ENCODE measurements around the gene SPG11. TPM values are rescaled to one million over a fixed set of nuclear protein-coding genes. Genes with fewer than 3 reads are reported as not detected.

Gene SPG11
- total and polyA plus RNA-seq, 2 of the 13 experiments (the other 11 are each of a cell fraction or from before 2014, with no cell fraction given): 31.5 to 40.7 TPM

DNA sequence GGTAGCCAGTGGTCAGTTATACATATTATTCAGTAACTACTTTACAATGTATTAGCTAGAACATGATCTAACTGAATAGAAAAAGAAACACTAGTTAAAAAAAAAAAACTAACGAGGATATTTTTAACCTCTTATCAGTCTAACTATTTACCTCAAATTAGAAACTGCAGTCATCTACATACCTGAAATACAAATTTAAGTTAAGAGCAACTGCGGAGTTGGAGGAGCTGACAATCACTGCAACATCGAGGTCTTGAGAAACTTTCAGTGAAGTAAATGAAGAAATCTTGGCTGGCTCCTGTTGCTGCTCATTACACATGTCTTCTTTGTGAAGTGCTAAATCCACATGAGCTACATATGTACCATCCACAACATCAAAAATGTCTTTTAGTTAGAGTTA is 6.5 kb downstream of the SPG11 start (continued):
- TF ChIP-seq ZNF724P (CRISPR knock-in tag; IDR thresholded peaks at IDR 0.05; ENCODE audit: borderline replicate concordance): no peak
- TF ChIP-seq TAF15 (IDR thresholded peaks at IDR 0.05; ENCODE audit: low read depth, low read length, poor library complexity, severe bottlenecking): no peak

DNA sequence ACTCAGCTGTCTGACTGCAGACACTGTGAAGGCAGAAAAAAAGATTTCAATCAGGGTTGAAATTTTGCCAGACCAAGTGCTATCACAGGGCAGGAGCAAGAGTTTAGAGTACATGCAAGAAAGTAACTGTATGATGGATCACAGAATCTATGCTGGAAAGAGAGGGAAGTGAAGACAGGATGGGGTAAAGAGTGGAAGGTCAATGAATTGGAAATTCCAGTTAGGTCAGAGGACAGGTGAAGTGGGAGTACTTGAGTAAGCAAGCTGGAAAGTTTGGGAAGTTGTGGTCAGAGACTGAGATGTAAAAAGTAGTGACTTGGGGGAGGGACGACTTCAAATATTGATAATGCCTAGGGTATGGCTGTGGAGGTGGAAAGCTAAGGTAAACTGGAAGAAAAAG is 7.2 kb downstream of the SPG11 start:
- FAIRE-seq (no peak), DNase-seq (ENCODE audit: low spot score) (no peak), ATAC-seq (no peak)
- in situ Hi-C loops (cut with HindIII; ENCODE audit: extremely low pct_ligation_motif_present, low pct_unique_long_range_greater_than_20kb) (no loop called here), intact Hi-C loops (cut with micrococcal nuclease; ENCODE audit: unreplicated experiment) (no loop called here)
- Histone ChIP-seq H4K20me1 (ENCODE audit: insufficient read depth, low read length) (no peaks in the 10 kb centered on the region), H3K27ac (ENCODE audit: extremely low read length, insufficient read depth, low read length) (no peak overlapping the region), H3K9me3 (ENCODE audit: low read length) (no peaks in the 10 kb centered on the region), H3K36me3 (replicated peaks in 1 of 2; ENCODE audit: control insufficient read depth in 1 of 2, insufficient read depth in 2 of 2, low read length in 2 of 2) (peaks cover 3 to 35% of the 10 kb centered on the region in 2 experiments; a peak in 4 of 5 replicates), H3K4me2 (ENCODE audit: low read depth, low read length) (no peak overlapping the region), H2AFZ (ENCODE audit: low read length) (no peak overlapping the region), H3K4me3 (replicated peaks in 1 of 3; ENCODE audit: insufficient read depth in 1 of 3, low read depth in 2 of 3, low read length in 3 of 3) (no peak overlapping the region), H3K9ac (ENCODE audit: insufficient read depth, low read depth, low read length) (no peak overlapping the region), H3K4me1 (ENCODE audit: insufficient read depth, low read length) (no peaks in the 10 kb centered on the region), H3K79me2 (ENCODE audit: insufficient read depth, low read length) (peaks cover 2% of the 10 kb centered on the region), H3K27me3 (ENCODE audit: control insufficient read depth in 1 of 2, insufficient read depth in 2 of 2, low read length in 2 of 2) (no peaks in the 10 kb centered on the region)
- BruUV-seq (replicated peaks): no TSS peak
- no peak for TF ChIP-seq NONO (IDR thresholded peaks at IDR 0.05)
- no peak for TF ChIP-seq NONO (CRISPR knock-in tag; conservative IDR thresholded peaks at IDR 0.05)
- TF ChIP-seq ZNF607 (CRISPR knock-in tag; IDR thresholded peaks at IDR 0.05; ENCODE audit: borderline replicate concordance): no peak
- POLR2A ChIA-PET: no interaction called here
- CTCF ChIA-PET (ENCODE audit: low intra/inter-chr PET ratio, low total read pairs): no interaction called here
- WGBS (ENCODE audit: low lambda C conversion rate): 89% methylated on average over 1 of the region's 1 CpG

DNA sequence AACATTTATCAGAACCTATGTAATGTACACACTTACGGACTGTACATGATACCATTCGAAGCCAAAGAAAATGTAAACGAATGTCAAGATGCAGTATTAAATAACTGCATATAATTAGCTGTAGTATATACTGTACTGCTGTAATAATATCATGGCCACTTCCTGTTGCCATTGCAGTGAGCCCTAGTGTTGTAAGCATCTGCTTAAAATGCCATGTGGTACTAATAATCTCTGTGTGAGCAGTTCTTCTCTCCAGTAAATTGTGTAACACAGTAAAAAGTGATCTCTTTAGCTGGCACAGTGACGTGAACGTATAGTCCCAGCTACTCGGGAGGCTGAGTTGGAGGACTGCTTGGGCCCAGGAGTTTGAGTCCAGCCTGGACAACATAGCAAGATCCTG is 8.6 kb downstream of the SPG11 start:
- no peaks in the 10 kb centered on the region for H4K20me1 ChIP-seq (ENCODE audit: insufficient read depth, low read length)
- no peaks in the 10 kb centered on the region for H3K27me3 ChIP-seq (ENCODE audit: control insufficient read depth in 1 of 2, insufficient read depth in 2 of 2, low read length in 2 of 2)
- no peak for ATAC-seq
- no peak overlapping the region for H2AFZ ChIP-seq (ENCODE audit: low read length)
- CTCF ChIA-PET (ENCODE audit: low intra/inter-chr PET ratio, low total read pairs): no interaction called here
- no peak overlapping the region for H3K4me3 ChIP-seq (replicated peaks in 1 of 3; ENCODE audit: insufficient read depth in 1 of 3, low read depth in 2 of 3, low read length in 3 of 3)
- no TSS peak for BruUV-seq (replicated peaks)
- H3K36me3 ChIP-seq (replicated peaks in 1 of 2; ENCODE audit: control insufficient read depth in 1 of 2, insufficient read depth in 2 of 2, low read length in 2 of 2): peaks cover 3 to 36% of the 10 kb centered on the region in 2 experiments; a peak in 4 of 5 replicates
- no peaks in the 10 kb centered on the region for H3K9me3 ChIP-seq (ENCODE audit: low read length)
- no peak for TF ChIP-seq ZNF44 (CRISPR knock-in tag; IDR thresholded peaks at IDR 0.05)
- TF ChIP-seq ERF (CRISPR knock-in tag; IDR thresholded peaks at IDR 0.05): no peak
- TF ChIP-seq SRF (IDR thresholded peaks at IDR 0.05; ENCODE audit: low read depth, low read length): no peak
- TF ChIP-seq ZNF121 (CRISPR knock-in tag; IDR thresholded peaks at IDR 0.05): 0 out of 2 replicates have a peak, but pooled peaks have one; percentile 27
- TF ChIP-seq ELF1 (CRISPR knock-in tag; IDR thresholded peaks at IDR 0.05): no peak
- no peak for TF ChIP-seq ZNF333 (CRISPR knock-in tag; IDR thresholded peaks at IDR 0.05; ENCODE audit: borderline replicate concordance)
- no peak for DNase-seq (ENCODE audit: low spot score)
- no peak overlapping the region for H3K9ac ChIP-seq (ENCODE audit: insufficient read depth, low read depth, low read length)
- whole genome bisulfite sequencing (ENCODE audit: low lambda C conversion rate): 95% methylated on average over 6 of the region's 6 CpGs
- H3K79me2 ChIP-seq (ENCODE audit: insufficient read depth, low read length): no peaks in the 10 kb centered on the region
- FAIRE-seq: no peak
- in situ Hi-C loops (cut with HindIII; ENCODE audit: extremely low pct_ligation_motif_present, low pct_unique_long_range_greater_than_20kb) (no loop called here), intact Hi-C loops (cut with micrococcal nuclease; ENCODE audit: unreplicated experiment) (no loop called here)
- no peaks in the 10 kb centered on the region for H3K4me1 ChIP-seq (ENCODE audit: insufficient read depth, low read length)
- POLR2A ChIA-PET: interaction anchor here (1.4 kb wide), 1 partner anchor 8 kb away, joined by 5 read pairs; the partner anchor contains the start of gene SPG11
- H3K27ac ChIP-seq (ENCODE audit: extremely low read length, insufficient read depth, low read length): no peak overlapping the region
- no peak overlapping the region for H3K4me2 ChIP-seq (ENCODE audit: low read depth, low read length)
